VCaP (cell line): ENCODE results near the gene TAF1B.

Source experiments
- H3K27ac ChIP-seq: fragments of 450-650 bp; 2 replicates; pipeline ENCODE4 v1.5.1; 2017
- CTCF ChIP-seq: fragments of 450-650 bp; conservative IDR thresholded peaks from 2 replicates; pipeline ENCODE4 v1.5.1; 2017; ENCODE audit warnings: mild to moderate bottlenecking, moderate library complexity

The TAF1B gene

GRCh38 chr2:9843229-9844035 is at the start of gene TAF1B:
TSS of gene TAF1B (plus strand) at chr2:9843474. CDS start at chr2:9843542, 68 bp downstream.
- TF ChIP-seq CTCF, result peak; percentile 66
- peak within 1 kb of the TSS; percentile 76 for H3K27ac ChIP-seq

- TF ChIP-seq CTCF, result no peak
- no peak overlapping the region for H3K27ac ChIP-seq
Measured at GRCh38 chr2:9793918-9794717, 49.2 kb upstream of the TAF1B start.

GRCh38 chr2:9795071-9795470 is 48.2 kb upstream of the TAF1B start:
- peak overlapping the region; percentile 87; the same call in 1 of the 2 replicates for H3K27ac ChIP-seq
- no peak for TF ChIP-seq CTCF

- no peak for TF ChIP-seq CTCF
- peak overlapping the region; percentile 87 for H3K27ac ChIP-seq
Measured at GRCh38 chr2:9796056-9797010, 46.9 kb upstream of the TAF1B start.

GRCh38 chr2:9797086-9797485 is 46.2 kb upstream of the TAF1B start:
- no peak for TF ChIP-seq CTCF
- peak overlapping the region; percentile 87 for H3K27ac ChIP-seq

- TF ChIP-seq CTCF, result no peak
- H3K27ac ChIP-seq, result peak overlapping the region; percentile 87
Measured at GRCh38 chr2:9797681-9798556, 45.4 kb upstream of the TAF1B start.
